HG03175 (cell line): ENCODE measurements around the gene PBX1.

ENCODE experiments used
- ATAC-seq: cut with Tn5 transposase; IDR thresholded peaks from one replicate; pipeline ENCODE4 v1.9.1; 2021; ENCODE audit warnings: mild to moderate bottlenecking, moderate library complexity; ENCODE audit not compliant: unreplicated experiment

Gene PBX1

GRCh38 chr1:164664127-164664526, 105.1 kb downstream of the PBX1 start:
- no peak for ATAC-seq

DNA sequence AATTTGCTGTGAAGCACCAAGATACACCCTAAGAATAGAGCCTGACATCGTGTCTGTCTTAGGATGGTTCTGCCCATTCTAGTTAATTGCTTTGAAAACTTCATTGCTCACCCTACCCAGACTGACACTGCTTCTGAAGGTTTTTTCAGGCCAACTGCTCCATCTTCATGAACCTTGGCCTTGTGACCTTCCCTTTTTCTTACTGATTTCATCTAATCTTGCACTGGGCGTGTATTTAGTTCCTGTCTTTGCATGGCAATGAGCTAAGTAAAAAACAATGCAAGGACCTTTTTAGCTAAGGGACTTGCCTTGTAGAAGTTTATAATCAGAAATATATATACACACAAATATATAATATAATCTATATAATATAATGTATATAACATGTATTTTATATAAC, 108.0 kb downstream of the PBX1 start:
- no peak for ATAC-seq

DNA sequence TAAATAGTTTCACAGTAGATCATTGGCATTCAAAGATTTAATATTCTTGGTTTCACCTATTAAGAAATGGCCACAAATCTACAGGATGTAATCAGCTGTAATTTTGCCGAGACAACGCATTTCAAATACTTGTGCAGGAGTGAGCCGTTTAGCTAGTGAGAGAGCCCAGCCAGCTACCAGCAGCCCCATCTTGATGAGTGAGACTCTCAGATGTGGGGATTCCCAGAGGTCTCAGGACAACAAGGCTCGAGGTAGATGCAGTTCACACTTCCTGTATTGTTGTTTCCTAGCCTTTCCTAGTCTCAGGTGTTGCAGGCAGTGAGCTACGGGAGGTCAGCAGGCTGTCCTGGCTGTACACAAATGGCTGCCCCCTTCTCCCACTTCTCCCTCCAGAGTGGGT, 108.6 kb downstream of the PBX1 start:
- no peak for ATAC-seq

DNA sequence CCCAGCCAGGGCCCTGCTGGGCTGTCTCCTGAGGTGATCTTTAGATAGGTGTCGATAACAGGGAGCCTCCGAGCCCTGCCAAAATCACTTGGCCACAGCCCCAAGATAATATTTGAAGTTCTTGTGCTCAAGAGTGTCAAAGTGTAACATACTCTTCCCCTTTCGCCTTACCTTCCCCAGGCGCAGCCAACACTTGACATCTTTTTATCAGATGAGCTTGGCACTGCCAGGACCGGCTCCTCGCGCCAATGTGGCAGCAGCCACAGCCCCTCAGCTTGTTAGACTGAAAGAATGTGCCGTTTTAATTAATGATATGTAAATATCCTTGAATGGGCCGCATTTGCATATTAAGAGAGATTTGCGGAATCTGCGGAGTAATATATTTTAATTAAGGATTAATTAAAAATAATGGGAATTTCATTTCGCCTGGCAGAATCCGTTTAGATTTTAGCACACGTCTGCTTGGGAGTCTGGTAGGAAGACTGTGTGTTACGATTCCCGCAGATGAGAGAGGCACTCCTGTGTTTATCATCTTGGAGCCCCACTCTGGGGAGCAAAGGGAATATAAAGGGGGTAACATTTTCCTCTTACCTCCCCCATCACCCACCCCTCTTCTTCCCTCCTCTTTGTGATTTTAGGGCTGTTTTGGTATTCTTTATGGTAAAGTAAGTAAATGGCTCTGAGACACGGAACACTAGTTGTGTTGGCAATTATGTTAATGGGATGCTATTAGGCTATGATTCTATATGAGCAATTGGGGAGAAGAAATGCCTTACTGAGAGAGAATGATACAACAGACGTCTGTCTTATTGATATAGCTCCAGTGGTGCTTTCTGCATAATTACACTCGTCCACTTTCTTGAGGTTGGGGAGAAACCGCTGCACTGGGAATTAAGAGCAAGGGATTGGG, 109.8 kb downstream of the PBX1 start:
- ATAC-seq, result no peak

DNA sequence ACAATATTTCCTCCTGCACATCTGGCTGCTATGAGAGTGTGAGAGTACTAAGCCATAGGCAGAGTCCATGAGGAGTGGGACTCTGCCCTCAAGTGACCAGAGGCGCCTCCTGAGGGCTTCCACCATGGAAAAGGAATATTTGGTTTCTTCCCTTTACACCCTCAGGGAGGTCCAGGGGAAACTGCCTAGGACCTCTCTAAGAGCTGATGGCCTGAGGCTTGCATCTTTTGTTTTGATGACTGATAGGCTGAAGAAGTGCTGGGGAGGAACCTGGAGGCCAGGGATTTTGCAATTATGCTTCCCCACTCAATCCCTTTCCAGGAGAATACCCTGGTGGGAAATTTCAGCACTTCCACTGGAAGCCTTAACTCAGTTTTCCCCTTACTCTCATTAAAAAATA, 111.0 kb downstream of the PBX1 start:
- ATAC-seq, result no peak

DNA sequence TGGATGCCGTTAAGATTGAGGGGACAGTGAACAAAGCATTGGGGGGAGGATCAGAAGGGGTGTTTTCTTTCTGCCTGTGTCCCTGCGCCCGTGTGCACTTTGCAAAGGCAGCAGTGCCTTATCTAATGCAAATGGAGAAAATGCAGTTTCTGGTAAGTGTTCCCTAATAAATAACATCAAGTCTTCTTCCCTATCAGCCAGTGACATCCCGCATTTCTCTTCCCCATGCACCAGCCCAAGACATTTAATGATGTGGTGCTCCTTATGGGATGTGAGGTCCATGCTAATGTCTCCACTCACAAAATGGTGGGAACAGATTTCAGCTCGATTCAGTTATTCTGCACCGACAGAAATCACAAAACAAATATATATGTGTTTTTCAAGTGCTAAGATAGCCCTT, 111.8 kb downstream of the PBX1 start:
- ATAC-seq, result no peak

- no peak for ATAC-seq
Observed at GRCh38 chr1:164671323-164671965, 112.5 kb downstream of the PBX1 start.

GRCh38 chr1:164671966-164672571, 113.1 kb downstream of the PBX1 start:
- ATAC-seq, result no peak

GRCh38 chr1:164672588-164672987, 113.6 kb downstream of the PBX1 start:
- ATAC-seq, result no peak

- no peak for ATAC-seq
Observed at GRCh38 chr1:164673584-164674214, 114.7 kb downstream of the PBX1 start.

DNA sequence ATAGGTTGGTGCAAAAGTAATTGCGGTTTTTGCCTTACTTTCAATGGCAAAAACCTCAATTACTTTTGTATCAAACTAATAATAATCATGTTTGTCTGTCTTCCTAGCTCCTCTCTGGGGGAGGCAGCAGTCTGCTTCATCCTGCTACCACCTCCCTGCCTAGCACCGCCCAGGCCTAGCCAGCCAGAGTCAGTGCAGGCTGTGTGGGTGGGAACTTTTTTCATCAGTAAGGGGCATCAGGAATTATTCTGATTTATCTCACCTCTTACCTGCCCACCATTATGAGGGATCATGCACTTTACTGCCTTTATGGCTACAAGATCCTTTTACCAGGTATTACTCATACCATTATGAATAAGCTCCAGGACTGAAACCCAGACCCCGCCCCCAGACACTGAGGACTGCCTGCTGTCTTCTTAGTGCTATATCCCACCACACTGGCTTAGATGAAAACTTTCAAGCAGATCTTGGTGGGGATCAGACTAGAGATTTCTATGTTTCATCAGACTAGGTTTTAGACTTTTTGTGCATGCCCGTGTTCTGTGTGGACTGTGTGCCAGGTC, 116.4 kb downstream of the PBX1 start:
- no peak for ATAC-seq

- ATAC-seq, result no peak
Observed at GRCh38 chr1:164678136-164678700, 119.2 kb downstream of the PBX1 start.

GRCh38 chr1:164682570-164682969, 123.6 kb downstream of the PBX1 start:
- no peak for ATAC-seq

DNA sequence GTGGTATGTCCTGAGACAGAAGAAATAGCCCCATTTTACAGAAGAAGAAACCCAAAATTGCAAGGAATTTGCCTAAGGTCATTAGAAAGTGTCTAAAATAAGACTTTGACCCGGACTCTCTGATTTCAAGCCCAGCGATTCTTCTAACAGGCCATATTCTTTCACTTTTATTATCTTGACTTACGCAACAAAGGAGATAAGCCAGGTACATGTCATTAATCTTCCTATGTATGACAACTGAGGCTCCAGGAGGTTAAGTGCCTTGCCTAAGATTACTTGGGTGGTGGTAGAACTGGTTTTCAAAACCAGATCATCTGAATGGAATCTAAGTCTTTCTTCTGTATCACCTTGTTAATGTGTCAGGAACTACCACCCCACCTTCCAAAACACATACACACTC, 124.3 kb downstream of the PBX1 start:
- no peak for ATAC-seq

DNA sequence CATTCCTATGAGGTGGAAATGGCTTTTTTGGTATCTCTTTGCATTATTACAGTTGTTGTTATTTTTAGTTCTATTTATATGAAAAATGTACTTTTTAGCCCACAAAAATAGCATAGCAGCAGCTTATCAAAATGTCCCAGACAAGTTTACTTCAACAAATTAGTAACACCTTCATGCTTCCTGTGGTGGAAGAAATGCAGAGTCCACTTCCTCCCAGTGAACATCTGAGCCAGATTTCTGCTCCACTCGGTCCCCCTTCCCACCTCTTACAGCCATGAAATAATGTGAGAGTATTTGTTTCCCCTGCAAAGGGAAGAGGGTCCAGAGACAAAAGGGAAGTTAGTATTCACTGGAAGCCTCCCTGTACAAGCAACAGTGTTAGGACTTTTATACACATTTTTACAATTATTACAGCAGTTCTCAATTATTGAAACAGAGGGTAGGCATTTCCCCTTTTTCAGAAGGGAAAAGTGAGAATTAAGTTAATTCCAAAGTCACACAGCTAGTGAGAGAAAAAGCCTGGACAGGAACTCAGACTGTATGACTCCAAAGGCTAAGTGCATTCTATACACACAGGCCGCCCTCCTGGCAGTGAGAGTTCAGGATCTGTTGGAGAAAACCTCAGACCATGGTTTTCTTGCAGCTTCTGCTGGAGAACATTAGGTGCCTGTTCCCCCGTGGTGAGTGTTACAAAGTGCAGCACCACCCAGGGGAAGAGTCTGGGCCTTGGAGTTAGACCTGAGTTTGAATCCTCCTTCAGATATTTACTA, 126.5 kb downstream of the PBX1 start:
- no peak for ATAC-seq

- ATAC-seq, result no peak
Observed at GRCh38 chr1:164687777-164688176, 128.8 kb downstream of the PBX1 start.

DNA sequence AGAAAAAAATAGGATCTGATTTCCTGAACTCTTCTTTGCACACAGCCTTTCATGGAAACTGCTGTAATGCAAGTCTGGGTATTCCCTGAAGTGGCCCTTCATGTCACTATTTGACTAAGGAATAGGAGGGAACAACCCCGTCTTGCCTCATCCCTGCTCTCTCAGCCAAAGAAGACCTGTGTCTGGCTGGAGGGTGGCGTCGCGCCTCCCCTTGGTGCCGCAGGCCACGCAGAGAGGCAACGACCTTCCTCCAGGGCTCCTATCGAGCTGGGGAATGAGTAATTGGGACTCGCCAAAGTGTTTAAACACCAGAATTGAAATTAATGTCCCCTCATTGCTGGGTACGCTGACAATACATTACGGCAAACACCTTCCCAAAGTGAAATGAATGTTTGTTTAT, 129.8 kb downstream of the PBX1 start:
- ATAC-seq, result no peak

GRCh38 chr1:164689672-164690511, 130.9 kb downstream of the PBX1 start:
- no peak for ATAC-seq

DNA sequence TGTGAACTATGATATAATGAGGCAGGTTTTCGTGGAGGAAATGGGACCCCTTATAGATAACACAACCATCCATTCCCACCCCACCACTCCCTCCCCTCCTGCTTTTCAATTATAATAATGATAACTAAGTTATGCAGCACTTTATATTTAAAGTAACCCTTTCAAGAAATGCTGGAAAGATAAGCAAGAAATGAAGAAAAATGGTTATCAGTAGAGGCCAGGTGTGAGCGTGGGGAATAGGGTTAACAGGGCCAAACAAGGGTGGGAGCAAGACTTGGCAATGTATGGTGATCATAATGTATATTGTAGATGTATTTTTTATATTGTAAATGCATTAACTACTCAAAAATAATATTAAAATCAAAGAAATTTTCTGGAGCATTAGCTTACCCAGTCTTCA, 133.4 kb downstream of the PBX1 start:
- ATAC-seq, result no peak
